OCI-LY7 (cell line): ENCODE results near the gene APLP2. TPM values are rescaled to one million over a fixed set of nuclear protein-coding genes. Genes with fewer than 3 reads are reported as not detected.
A peak's percentile ranks its signal among the peaks of the same experiment; 100 is the strongest.

ENCODE experiments used
- BruUV-seq: library from RNA; stranded (reverse); fragments of 400-500 nt; replicated peaks from 2 replicates; lab custom pipeline; 2021; lab: Mats Ljungman, UMichigan
- CTCF ChIA-PET: fragments of 300-600 bp; sonication (Branson Sonifier 250); formaldehyde crosslinking; loops from one replicate; lab custom pipeline; 2022; ENCODE audit warnings: antibody characterized with exemption; ENCODE audit not compliant: unreplicated experiment; lab: Charles Lee
- POLR2A ChIA-PET: fragments of 300-600 bp; sonication (Branson Sonifier 250); formaldehyde crosslinking; loops from one replicate; lab custom pipeline; 2022; ENCODE audit warnings: antibody characterized with exemption; lab: Charles Lee
- DNase-seq: peaks from one replicate; pipeline ENCODE4 v3.0.0-alpha.2; 2015; ENCODE audit warnings: low spot score
- H2AFZ ChIP-seq: fragments of 200-600 bp; sonication (generic), shearing (Covaris generic); 2 replicates; pipeline ENCODE4 v1.6.1; 2014; ENCODE audit warnings: mild to moderate bottlenecking, antibody characterized with exemption, low read length, moderate library complexity
- H3K27ac ChIP-seq: fragments of 200-600 bp; sonication (generic); 2 replicates; pipeline ENCODE4 v1.5.1; 2014; ENCODE audit warnings: mixed run types, low read depth, mild to moderate bottlenecking, moderate library complexity, low read length, inconsistent platforms; ENCODE audit not compliant: poor library complexity, severe bottlenecking
- H3K36me3 ChIP-seq: fragments of 200-600 bp; sonication (generic); 2 replicates; pipeline ENCODE4 v1.6.1; 2014; ENCODE audit warnings: mild to moderate bottlenecking, antibody characterized with exemption, low read length, moderate library complexity, mixed read lengths; ENCODE audit not compliant: insufficient read depth
- H3K4me1 ChIP-seq: fragments of 200-600 bp; sonication (generic); 2 replicates; pipeline ENCODE4 v1.5.1; 2014; ENCODE audit warnings: mild to moderate bottlenecking, low read length; ENCODE audit not compliant: insufficient read depth, poor library complexity, severe bottlenecking
- H3K4me2 ChIP-seq: fragments of 200-600 bp; sonication (generic); 2 replicates; pipeline ENCODE4 v1.6.1; 2014; ENCODE audit warnings: mild to moderate bottlenecking, low read length
- H3K4me3 ChIP-seq: fragments of 200-600 bp; sonication (generic); 2 replicates; pipeline ENCODE4 v1.5.1; 2014; ENCODE audit warnings: mild to moderate bottlenecking, low read depth, low read length; ENCODE audit not compliant: poor library complexity, severe bottlenecking
- H3K79me2 ChIP-seq: fragments of 200-600 bp; sonication (generic); 2 replicates; pipeline ENCODE4 v1.6.1; 2016; ENCODE audit warnings: low read depth, mild to moderate bottlenecking, low read length, moderate library complexity, mixed read lengths; ENCODE audit not compliant: insufficient read depth
- H3K9me2 ChIP-seq: fragments of 200-600 bp; sonication (generic); 2 replicates; pipeline ENCODE4 v1.6.1; 2016; ENCODE audit warnings: mild to moderate bottlenecking, low read length, mixed read lengths; ENCODE audit not compliant: insufficient read depth
- H3K9me3 ChIP-seq: fragments of 200-600 bp; sonication (generic); 2 replicates; pipeline ENCODE4 v1.6.1; 2014; ENCODE audit warnings: mild to moderate bottlenecking, mixed run types, low read length, mixed read lengths
- H4K20me1 ChIP-seq: fragments of 200-600 bp; sonication (generic); 2 replicates; pipeline ENCODE4 v1.6.1; 2014; ENCODE audit warnings: mild to moderate bottlenecking, antibody characterized with exemption, low read length, moderate library complexity, mixed read lengths; ENCODE audit not compliant: insufficient read depth
- CTCF ChIP-seq: fragments of 200-600 bp; sonication (generic); conservative IDR thresholded peaks from 2 replicates; pipeline ENCODE4 v1.5.1; 2014; ENCODE audit warnings: mild to moderate bottlenecking, antibody characterized with exemption, low read length, moderate library complexity, mixed read lengths
- EZH2phosphoT487 ChIP-seq: fragments of 200-600 bp; sonication (generic); IDR thresholded peaks from 2 replicates; pipeline ENCODE4 v1.6.1; 2018; ENCODE audit warnings: low read depth, borderline replicate concordance, mild to moderate bottlenecking, mixed run types, antibody characterized with exemption, low read length, moderate library complexity, mixed read lengths
- intact Hi-C: fragments of 100-400 bp; cut with micrococcal nuclease; formaldehyde crosslinking; loops from one replicate; pipeline ENCODE4 v1.10.0; 2022; ENCODE audit not compliant: unreplicated experiment
- total RNA-seq, 2 experiments: library from RNA; depleted of rRNA in 1 of 2; stranded (reverse); fragments of >200 nt in 1 of 2; shearing (Covaris generic) in 1 of 2; gene quantifications; 2 replicates each; pipeline ENCODE4 v1.2.3, GENCODE V29; 2014 to 2022

APLP2 gene
- total RNA-seq, 2 experiments from 2014 or later: 147 to 284 TPM

GRCh38 chr11:130040281-130040940 is 29.3 kb upstream of the APLP2 start:
- intact Hi-C loops: no loop called here
- BruUV-seq: no TSS peak
- Histone ChIP-seq H3K4me3 (no peak overlapping the region), H3K4me2 (no peak overlapping the region), H3K79me2 (no peaks in the 10 kb centered on the region), H3K27ac (no peak overlapping the region), H3K36me3 (no peaks in the 10 kb centered on the region), H3K9me3 (no peaks in the 10 kb centered on the region), H4K20me1 (no peaks in the 10 kb centered on the region), H3K4me1 (peaks cover 17% of the 10 kb centered on the region), H2AFZ (no peak overlapping the region), H3K9me2 (no peaks in the 10 kb centered on the region)
- ChIA-PET CTCF (no interaction called here), POLR2A (no interaction called here)
- TF ChIP-seq EZH2phosphoT487 (no peak), CTCF (no peak)
- no peak for DNase-seq

- Histone ChIP-seq H3K9me3 (no peaks in the 10 kb centered on the region), H4K20me1 (no peaks in the 10 kb centered on the region), H3K4me3 (no peak overlapping the region), H3K79me2 (no peaks in the 10 kb centered on the region), H3K27ac (no peak overlapping the region), H3K9me2 (no peaks in the 10 kb centered on the region), H2AFZ (no peak overlapping the region), H3K4me1 (peaks cover 17% of the 10 kb centered on the region), H3K36me3 (no peaks in the 10 kb centered on the region), H3K4me2 (no peak overlapping the region)
- POLR2A ChIA-PET: interaction anchor here (0.7 kb wide), 1 partner anchor 11 kb away, joined by 3 read pairs; no protein-coding TSS in a partner anchor
- CTCF ChIA-PET: no interaction called here
- BruUV-seq: no TSS peak
- intact Hi-C loops: no loop called here
- peak; percentile 47 for DNase-seq
- TF ChIP-seq CTCF: no peak
- no peak for TF ChIP-seq EZH2phosphoT487
These were observed 27.6 kb upstream of the APLP2 start for GRCh38 chr11:130042093-130042591.

GRCh38 chr11:130043575-130043974 is 26.1 kb upstream of the APLP2 start:
- no peak for DNase-seq
- no TSS peak for BruUV-seq
- Histone ChIP-seq H3K36me3 (no peaks in the 10 kb centered on the region), H3K4me1 (peaks cover 8% of the 10 kb centered on the region), H3K9me3 (no peaks in the 10 kb centered on the region), H3K4me3 (no peak overlapping the region), H3K27ac (no peak overlapping the region), H3K4me2 (peak overlapping the region; percentile 9; the same call in 1 of the 2 replicates), H4K20me1 (no peaks in the 10 kb centered on the region), H3K79me2 (no peaks in the 10 kb centered on the region), H3K9me2 (no peaks in the 10 kb centered on the region), H2AFZ (peak overlapping the region; percentile 16; the same call in 1 of the 2 replicates)
- TF ChIP-seq CTCF (no peak), EZH2phosphoT487 (no peak)
- ChIA-PET CTCF (no interaction called here), POLR2A (no interaction called here)
- intact Hi-C loops: no loop called here
